GM12878 (cell line): ENCODE data around the gene ASB2. TPM values are rescaled to one million over a fixed set of nuclear protein-coding genes. Genes with fewer than 3 reads are reported as not detected.

ENCODE experiments used
- ATAC-seq: fragments of 200-7000 bp; cut with Tn5 transposase; 3 replicates; pipeline ENCODE4 v1.9.1; 2020; ENCODE audit warnings: mild to moderate bottlenecking, moderate library complexity
- BruUV-seq: library from RNA; stranded (reverse); fragments of 400-500 nt; replicated peaks from 2 replicates; lab custom pipeline; 2021; lab: Mats Ljungman, UMichigan
- CTCF ChIA-PET: fragments of 300-600 bp; sonication (Branson Sonifier 250); formaldehyde crosslinking; extraction: SDS; loops from one replicate; lab custom pipeline; 2021; ENCODE audit warnings: inconsistent platforms; lab: Yijun Ruan, JAX
- POLR2A ChIA-PET: fragments of 350-600 bp; formaldehyde crosslinking; extraction: SDS; loops from one replicate; lab custom pipeline; 2021; ENCODE audit warnings: inconsistent platforms; lab: Charles Lee
- RAD21 ChIA-PET: fragments of 300-600 bp; sonication (Branson Sonifier 250); formaldehyde crosslinking; loops from one replicate; lab custom pipeline; 2023; ENCODE audit warnings: antibody characterized with exemption; ENCODE audit not compliant: unreplicated experiment; lab: Charles Lee
- SMC1A ChIA-PET: fragments of 300-600 bp; sonication (Branson Sonifier 250); formaldehyde crosslinking; loops from one replicate; lab custom pipeline; 2023; ENCODE audit not compliant: unreplicated experiment, uncharacterized antibody; lab: Charles Lee
- DNase-seq: peaks from one replicate; pipeline ENCODE4 v3.0.0-alpha.2; 2011; ENCODE audit warnings: low read depth, low spot score
- FAIRE-seq: peaks from 3 replicates; lab custom pipeline; 2011; peaks lifted over from hg19 to GRCh38; lab: Jason Lieb, UNC
- H2AFZ ChIP-seq: 2 replicates; pipeline ENCODE4 v1.6.0; 2011; ENCODE audit warnings: low read depth, low read length, control low read depth; ENCODE audit not compliant: control insufficient read depth
- H3K27ac ChIP-seq: 2 replicates; pipeline ENCODE4 v1.5.1; 2011; ENCODE audit warnings: control low read depth; ENCODE audit not compliant: control insufficient read depth, insufficient read depth
- H3K27me3 ChIP-seq, 2 experiments: replicated peaks in 1 of 2; 2 replicates each; pipeline versions ENCODE4 v1.6.0 to v1.6.1; 2011; ENCODE audit warnings: low read length in 1 of 2; ENCODE audit not compliant: control insufficient read depth in 2 of 2, insufficient read depth in 2 of 2
- H3K36me3 ChIP-seq, 2 experiments: 2 replicates each; pipeline ENCODE4 v1.5.1; 2011; ENCODE audit warnings: low read length in 1 of 2; ENCODE audit not compliant: control insufficient read depth in 2 of 2, insufficient read depth in 2 of 2
- H3K4me1 ChIP-seq: 2 replicates; pipeline ENCODE4 v1.6.1; 2011; ENCODE audit warnings: mild to moderate bottlenecking, low read length, moderate library complexity, mixed read lengths; ENCODE audit not compliant: control insufficient read depth, insufficient read depth
- H3K4me2 ChIP-seq: 2 replicates; pipeline ENCODE4 v1.6.0; 2011; ENCODE audit warnings: control low read depth; ENCODE audit not compliant: control insufficient read depth, insufficient read depth
- H3K4me3 ChIP-seq: fragments of 200-600 bp; sonication (generic); 2 replicates; pipeline ENCODE4 v1.5.1; 2016
- H3K79me2 ChIP-seq: 2 replicates; pipeline ENCODE4 v1.6.0; 2011; ENCODE audit warnings: low read length; ENCODE audit not compliant: control insufficient read depth, insufficient read depth
- H3K9ac ChIP-seq: 2 replicates; pipeline ENCODE4 v1.8.0; 2011; ENCODE audit warnings: low read length, control low read depth, mixed read lengths; ENCODE audit not compliant: control insufficient read depth, insufficient read depth
- H3K9me3 ChIP-seq: replicated peaks from 3 replicates; pipeline ENCODE4 v1.5.1; 2011; ENCODE audit warnings: mild to moderate bottlenecking, low read length; ENCODE audit not compliant: control insufficient read depth, insufficient read depth
- H4K20me1 ChIP-seq: 2 replicates; pipeline ENCODE4 v1.6.0; 2011; ENCODE audit not compliant: control insufficient read depth, insufficient read depth
- BMI1 ChIP-seq: fragments of 450-650 bp; IDR thresholded peaks from 2 replicates; pipeline ENCODE4 v1.6.1; 2016; ENCODE audit warnings: mild to moderate bottlenecking, moderate library complexity, borderline replicate concordance
- IRF4 ChIP-seq: IDR thresholded peaks from 2 replicates; pipeline ENCODE4 v1.6.1; 2011; ENCODE audit warnings: low read depth, low read length
- NBN ChIP-seq: fragments of 450-650 bp; IDR thresholded peaks from 2 replicates; pipeline ENCODE4 v1.6.1; 2016
- NR2C1 ChIP-seq: fragments of 450-650 bp; IDR thresholded peaks from 2 replicates; pipeline ENCODE4 v1.6.1; 2017; ENCODE audit warnings: antibody characterized with exemption, mild to moderate bottlenecking, moderate library complexity
- SREBF1 ChIP-seq: IDR thresholded peaks from 2 replicates; pipeline ENCODE4 v1.6.1; 2012; ENCODE audit warnings: mild to moderate bottlenecking, low read length
- STAT3 ChIP-seq: IDR thresholded peaks from 2 replicates; pipeline ENCODE4 v1.6.1; 2011; ENCODE audit warnings: low read depth, low read length, improper control_type of control experiment
- TCF12 ChIP-seq: IDR thresholded peaks from 2 replicates; pipeline ENCODE4 v1.6.1; 2011; ENCODE audit warnings: low read depth, mild to moderate bottlenecking, low read length
- WGBS: methylation state at CpG from one replicate; pipeline ENCODE4 v1.1.6; 2016; ENCODE audit warnings: low lambda C conversion rate; ENCODE audit not compliant: insufficient replicate concordance, insufficient coverage; ENCODE audit errors: missing lambda C conversion rate; 5-methylcytosine and 5-hydroxymethylcytosine counted together
- in situ Hi-C: fragments of 300-500 bp; cut with MboI; formaldehyde crosslinking; loops from 9 replicates; pipeline ENCODE4 v1.14.3; 2018; ENCODE audit warnings: mixed read lengths
- intact Hi-C: fragments of 100-400 bp; cut with micrococcal nuclease; formaldehyde crosslinking; loops from one replicate; pipeline ENCODE4 v1.14.2; 2022; ENCODE audit not compliant: unreplicated experiment
- polyA plus RNA-seq, 11 experiments: library from polyadenylated mRNA; depleted of rRNA in 4 of 11; unstranded in 6 of 11; stranded (reverse) in 5 of 11; fragments of >200 nt; fragmentation: Nextera tagmentation in 4 of 11; fragmentation: Illumina TruSeq in 1 of 11; extraction: Ambion mirVana in 4 of 11; extraction: Trizol in 1 of 11; gene quantifications; 1 replicate in 1 of 11; 2 replicates in 10 of 11; pipeline versions ENCODE4 v1.2.1 to v1.2.3, GENCODE V29; 2011 to 2016; ENCODE audit warnings: inconsistent platforms in 2 of 11, missing spikeins in 2 of 11, low read depth in 1 of 11
- total RNA-seq, 4 experiments: library from RNA; depleted of rRNA in 3 of 4; stranded (reverse); fragments of >200 nt in 3 of 4; fragmentation: Illumina TruSeq in 1 of 4; extraction: Trizol in 1 of 4; gene quantifications; 2 replicates each; pipeline versions ENCODE4 v1.2.1 to v1.2.3, GENCODE V29; 2013 to 2021
- TF ChIP-seq, protein P1 (sequence below): fragments of 450-650 bp; IDR thresholded peaks from 2 replicates; pipeline ENCODE4 v1.6.1; 2017; ENCODE audit warnings: mild to moderate bottlenecking, moderate library complexity
- TF ChIP-seq, protein P2 (sequence below): IDR thresholded peaks from 2 replicates; pipeline ENCODE4 v1.6.1; 2011; ENCODE audit warnings: borderline replicate concordance, low read depth, mild to moderate bottlenecking, moderate library complexity, low read length; ENCODE audit not compliant: insufficient read depth, poor library complexity, severe bottlenecking
- TF ChIP-seq, protein P3 (sequence below): IDR thresholded peaks from 2 replicates; pipeline ENCODE4 v1.6.1; 2011; ENCODE audit warnings: mild to moderate bottlenecking, low read depth, low read length, moderate library complexity; ENCODE audit not compliant: insufficient replicate concordance

ASB2 gene
- total and polyA plus RNA-seq, 10 of the 15 experiments (the other 5 are each of a cell fraction or from before 2014, with no cell fraction given), result 3.0 to 54.8 (median 33.5) TPM

DNA sequence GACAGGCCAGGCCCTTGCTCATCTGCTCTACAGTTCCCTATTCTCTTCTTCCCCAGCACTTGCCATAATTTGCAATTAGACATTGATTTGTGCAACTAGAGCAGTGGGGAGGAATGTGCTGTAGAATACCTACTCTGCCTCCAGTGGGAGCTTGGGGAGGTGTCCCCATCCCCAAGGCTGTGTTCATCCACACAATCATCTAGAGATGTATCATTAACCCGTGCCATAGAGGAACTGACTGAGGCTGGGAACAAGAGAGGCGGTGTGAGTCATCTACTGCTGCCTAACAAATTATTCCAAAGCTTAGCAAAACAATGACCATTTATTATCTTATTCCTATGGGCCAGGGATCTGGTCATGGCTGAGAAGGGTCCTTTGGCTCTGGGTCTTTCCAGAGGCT is 44.6 kb upstream of the ASB2 start (continued):
- TF ChIP-seq, protein P1, sequence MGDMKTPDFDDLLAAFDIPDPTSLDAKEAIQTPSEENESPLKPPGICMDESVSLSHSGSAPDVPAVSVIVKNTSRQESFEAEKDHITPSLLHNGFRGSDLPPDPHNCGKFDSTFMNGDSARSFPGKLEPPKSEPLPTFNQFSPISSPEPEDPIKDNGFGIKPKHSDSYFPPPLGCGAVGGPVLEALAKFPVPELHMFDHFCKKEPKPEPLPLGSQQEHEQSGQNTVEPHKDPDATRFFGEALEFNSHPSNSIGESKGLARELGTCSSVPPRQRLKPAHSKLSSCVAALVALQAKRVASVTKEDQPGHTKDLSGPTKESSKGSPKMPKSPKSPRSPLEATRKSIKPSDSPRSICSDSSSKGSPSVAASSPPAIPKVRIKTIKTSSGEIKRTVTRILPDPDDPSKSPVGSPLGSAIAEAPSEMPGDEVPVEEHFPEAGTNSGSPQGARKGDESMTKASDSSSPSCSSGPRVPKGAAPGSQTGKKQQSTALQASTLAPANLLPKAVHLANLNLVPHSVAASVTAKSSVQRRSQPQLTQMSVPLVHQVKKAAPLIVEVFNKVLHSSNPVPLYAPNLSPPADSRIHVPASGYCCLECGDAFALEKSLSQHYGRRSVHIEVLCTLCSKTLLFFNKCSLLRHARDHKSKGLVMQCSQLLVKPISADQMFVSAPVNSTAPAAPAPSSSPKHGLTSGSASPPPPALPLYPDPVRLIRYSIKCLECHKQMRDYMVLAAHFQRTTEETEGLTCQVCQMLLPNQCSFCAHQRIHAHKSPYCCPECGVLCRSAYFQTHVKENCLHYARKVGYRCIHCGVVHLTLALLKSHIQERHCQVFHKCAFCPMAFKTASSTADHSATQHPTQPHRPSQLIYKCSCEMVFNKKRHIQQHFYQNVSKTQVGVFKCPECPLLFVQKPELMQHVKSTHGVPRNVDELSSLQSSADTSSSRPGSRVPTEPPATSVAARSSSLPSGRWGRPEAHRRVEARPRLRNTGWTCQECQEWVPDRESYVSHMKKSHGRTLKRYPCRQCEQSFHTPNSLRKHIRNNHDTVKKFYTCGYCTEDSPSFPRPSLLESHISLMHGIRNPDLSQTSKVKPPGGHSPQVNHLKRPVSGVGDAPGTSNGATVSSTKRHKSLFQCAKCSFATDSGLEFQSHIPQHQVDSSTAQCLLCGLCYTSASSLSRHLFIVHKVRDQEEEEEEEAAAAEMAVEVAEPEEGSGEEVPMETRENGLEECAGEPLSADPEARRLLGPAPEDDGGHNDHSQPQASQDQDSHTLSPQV, result no peak
- TF ChIP-seq, protein P2, sequence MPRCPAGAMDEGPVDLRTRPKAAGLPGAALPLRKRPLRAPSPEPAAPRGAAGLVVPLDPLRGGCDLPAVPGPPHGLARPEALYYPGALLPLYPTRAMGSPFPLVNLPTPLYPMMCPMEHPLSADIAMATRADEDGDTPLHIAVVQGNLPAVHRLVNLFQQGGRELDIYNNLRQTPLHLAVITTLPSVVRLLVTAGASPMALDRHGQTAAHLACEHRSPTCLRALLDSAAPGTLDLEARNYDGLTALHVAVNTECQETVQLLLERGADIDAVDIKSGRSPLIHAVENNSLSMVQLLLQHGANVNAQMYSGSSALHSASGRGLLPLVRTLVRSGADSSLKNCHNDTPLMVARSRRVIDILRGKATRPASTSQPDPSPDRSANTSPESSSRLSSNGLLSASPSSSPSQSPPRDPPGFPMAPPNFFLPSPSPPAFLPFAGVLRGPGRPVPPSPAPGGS, result no peak
- TF ChIP-seq SREBF1, result no peak
- TF ChIP-seq, protein P3, sequence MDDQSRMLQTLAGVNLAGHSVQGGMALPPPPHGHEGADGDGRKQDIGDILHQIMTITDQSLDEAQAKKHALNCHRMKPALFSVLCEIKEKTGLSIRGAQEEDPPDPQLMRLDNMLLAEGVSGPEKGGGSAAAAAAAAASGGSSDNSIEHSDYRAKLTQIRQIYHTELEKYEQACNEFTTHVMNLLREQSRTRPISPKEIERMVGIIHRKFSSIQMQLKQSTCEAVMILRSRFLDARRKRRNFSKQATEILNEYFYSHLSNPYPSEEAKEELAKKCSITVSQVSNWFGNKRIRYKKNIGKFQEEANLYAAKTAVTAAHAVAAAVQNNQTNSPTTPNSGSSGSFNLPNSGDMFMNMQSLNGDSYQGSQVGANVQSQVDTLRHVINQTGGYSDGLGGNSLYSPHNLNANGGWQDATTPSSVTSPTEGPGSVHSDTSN, result no peak

DNA sequence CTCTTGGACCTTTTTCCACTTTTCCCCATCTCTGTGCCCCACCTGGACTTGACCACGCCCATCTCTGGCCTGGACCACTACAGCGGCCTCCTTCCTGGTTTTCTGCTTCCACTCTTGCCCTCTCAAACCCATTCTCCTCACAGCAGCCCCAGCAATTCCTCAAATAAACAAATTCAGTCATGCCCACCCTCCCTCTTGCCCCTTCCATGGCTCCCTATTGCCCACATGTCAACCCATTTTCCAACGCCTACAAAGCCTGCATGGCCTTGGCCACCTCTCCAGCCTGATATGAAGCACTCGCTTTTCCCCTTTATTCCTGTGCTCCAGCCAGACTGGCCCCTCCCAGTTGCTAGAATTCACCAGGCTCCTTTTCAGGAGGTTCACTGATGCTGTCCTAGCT is 43.9 kb upstream of the ASB2 start:
- ATAC-seq, result no peak
- Histone ChIP-seq H3K4me1 (peaks cover 10% of the 10 kb centered on the region), H3K4me3 (no peak overlapping the region), H3K9ac (no peak overlapping the region), H3K4me2 (no peak overlapping the region), H3K36me3 (no peaks in the 10 kb centered on the region), H3K27me3 (peaks cover 0 to 2% of the 10 kb centered on the region in 2 experiments; a peak in 1 of 4 replicates), H4K20me1 (no peaks in the 10 kb centered on the region), H3K27ac (no peak overlapping the region), H2AFZ (no peak overlapping the region), H3K9me3 (no peaks in the 10 kb centered on the region; the same call in 2 of the 3 replicates), H3K79me2 (no peaks in the 10 kb centered on the region)
- ChIA-PET CTCF (interaction anchor here (1.1 to 5.1 kb wide), 4 partner anchors 16 to 117 kb away, joined by 3 to 34 read pairs (median 4); no protein-coding TSS in a partner anchor), RAD21 (interaction anchor here (2.0 kb wide), 1 partner anchor 80 kb away, joined by 7 read pairs; no protein-coding TSS in a partner anchor), POLR2A (no interaction called here), SMC1A (interaction anchor here (0.7 to 1.4 kb wide), 2 partner anchors 9 to 15 kb away, joined by 3 to 6 read pairs; no protein-coding TSS in a partner anchor)
- intact Hi-C loops (no loop called here), in situ Hi-C loops (no loop called here)
- TF ChIP-seq NBN (no peak), BMI1 (no peak), TCF12 (no peak), NR2C1 (no peak), IRF4 (no peak), STAT3 (no peak)
- BruUV-seq, result no TSS peak
- DNase-seq, result no peak
- no peak for FAIRE-seq
- 46% methylated on average over 4 of the region's 4 CpGs for WGBS
